IMR-90 (cell line): Measurements from ENCODE around the gene IL12RB2. TPM values are rescaled to one million over a fixed set of nuclear protein-coding genes. Genes with fewer than 3 reads are reported as not detected.

Experiments
- ATAC-seq: fragments of 200-7000 bp; cut with Tn5 transposase; 2 replicates; pipeline ENCODE4 v1.9.1; 2020; ENCODE audit warnings: low read depth, mild to moderate bottlenecking, moderate library complexity
- BruUV-seq: library from RNA; stranded (reverse); fragments of 400-500 nt; replicated peaks from 2 replicates; lab custom pipeline; 2021; lab: Mats Ljungman, UMichigan
- CTCF ChIA-PET: fragments of 300-600 bp; formaldehyde crosslinking; extraction: SDS; loops from one replicate; lab custom pipeline; 2021; ENCODE audit warnings: antibody characterized with exemption; lab: Yijun Ruan, JAX
- POLR2A ChIA-PET: fragments of 300-600 bp; sonication (Branson Sonifier 250); formaldehyde crosslinking; loops from one replicate; lab custom pipeline; 2022; ENCODE audit warnings: antibody characterized with exemption; ENCODE audit not compliant: unreplicated experiment; lab: Charles Lee
- DNase-seq: peaks from one replicate; pipeline ENCODE4 v3.0.0; 2013
- H2AFZ ChIP-seq: replicated peaks from 2 replicates; pipeline ENCODE3; 2013; ENCODE audit warnings: low read length, mild to moderate bottlenecking; ENCODE audit not compliant: poor library complexity
- H2AK5ac ChIP-seq: 2 replicates; pipeline ENCODE4 v1.6.1; 2013; ENCODE audit warnings: low read depth, low read length, inconsistent platforms
- H2AK9ac ChIP-seq: replicated peaks from 2 replicates; pipeline ENCODE3; 2013; ENCODE audit warnings: mild to moderate bottlenecking, low read depth, low read length, moderate library complexity; ENCODE audit not compliant: poor library complexity
- H2BK120ac ChIP-seq: 2 replicates; pipeline ENCODE4 v1.6.1; 2013; ENCODE audit warnings: low read depth, low read length, inconsistent platforms
- H2BK15ac ChIP-seq: 3 replicates; pipeline ENCODE4 v1.6.1; 2013; ENCODE audit warnings: low read depth, low read length, inconsistent platforms
- H2BK20ac ChIP-seq: 2 replicates; pipeline ENCODE4 v1.6.1; 2013; ENCODE audit warnings: low read depth, mild to moderate bottlenecking, inconsistent platforms, low read length, moderate library complexity
- H2BK5ac ChIP-seq: 2 replicates; pipeline ENCODE4 v1.6.1; 2013; ENCODE audit warnings: mild to moderate bottlenecking, low read depth, low read length, inconsistent platforms; ENCODE audit not compliant: poor library complexity, severe bottlenecking
- H3K14ac ChIP-seq: replicated peaks from 2 replicates; pipeline ENCODE4 v1.6.1; 2013; ENCODE audit warnings: low read depth, low read length, inconsistent platforms
- H3K18ac ChIP-seq: 2 replicates; pipeline ENCODE4 v1.6.1; 2013; ENCODE audit warnings: low read depth, low read length, control low read depth
- H3K23ac ChIP-seq: 2 replicates; pipeline ENCODE4 v1.6.1; 2013; ENCODE audit warnings: low read depth, low read length, inconsistent platforms
- H3K27ac ChIP-seq: 2 replicates; pipeline ENCODE4 v1.5.1; 2013; ENCODE audit warnings: mild to moderate bottlenecking, control low read depth, low read length; ENCODE audit not compliant: insufficient read depth
- H3K27me3 ChIP-seq: 2 replicates; pipeline ENCODE4 v1.6.1; 2013; ENCODE audit warnings: low read length; ENCODE audit not compliant: control insufficient read depth, insufficient read depth
- H3K36me3 ChIP-seq: 2 replicates; pipeline ENCODE4 v1.6.1; 2013; ENCODE audit warnings: low read length, mixed read lengths; ENCODE audit not compliant: control insufficient read depth, insufficient read depth
- H3K4ac ChIP-seq: 2 replicates; pipeline ENCODE4 v1.6.1; 2013; ENCODE audit warnings: low read depth, low read length, inconsistent platforms
- H3K4me1 ChIP-seq: 2 replicates; pipeline ENCODE4 v1.6.1; 2013; ENCODE audit warnings: low read length, mixed read lengths; ENCODE audit not compliant: control insufficient read depth, insufficient read depth
- H3K4me2 ChIP-seq: 2 replicates; pipeline ENCODE4 v1.6.1; 2013; ENCODE audit warnings: low read depth, mild to moderate bottlenecking, control low read depth, low read length, moderate library complexity
- H3K4me3 ChIP-seq: 2 replicates; pipeline ENCODE4 v1.5.1; 2013; ENCODE audit warnings: low read depth, mild to moderate bottlenecking, control low read depth, low read length, moderate library complexity; ENCODE audit not compliant: insufficient read depth
- H3K56ac ChIP-seq: 2 replicates; pipeline ENCODE4 v1.6.1; 2013; ENCODE audit warnings: low read length, inconsistent platforms; ENCODE audit not compliant: insufficient read depth; ENCODE audit errors: extremely low read depth
- H3K79me1 ChIP-seq, 2 experiments: 2 replicates each; pipeline ENCODE4 v1.6.1; 2013; ENCODE audit warnings: low read length in 2 of 2, inconsistent platforms in 1 of 2, low read depth in 1 of 2
- H3K9ac ChIP-seq: 2 replicates; pipeline ENCODE4 v1.6.1; 2013; ENCODE audit warnings: low read depth, low read length, control low read depth
- H3K9me1 ChIP-seq: 2 replicates; pipeline ENCODE4 v1.6.1; 2013; ENCODE audit warnings: low read length, inconsistent platforms; ENCODE audit not compliant: insufficient read depth
- H3K9me3 ChIP-seq: 2 replicates; pipeline ENCODE4 v1.6.1; 2013; ENCODE audit warnings: low read length; ENCODE audit not compliant: control insufficient read depth, insufficient read depth
- H4K20me1 ChIP-seq: 2 replicates; pipeline ENCODE4 v1.6.1; 2013; ENCODE audit warnings: low read length, inconsistent platforms; ENCODE audit not compliant: insufficient read depth
- H4K5ac ChIP-seq: 2 replicates; pipeline ENCODE4 v1.6.1; 2013; ENCODE audit warnings: mild to moderate bottlenecking, low read depth, low read length, control low read depth
- H4K8ac ChIP-seq, 2 experiments: 2 replicates each; pipeline ENCODE4 v1.6.1; 2013; ENCODE audit warnings: low read depth in 2 of 2, low read length in 2 of 2, control low read depth in 1 of 2, inconsistent platforms in 1 of 2
- H4K91ac ChIP-seq: 2 replicates; pipeline ENCODE4 v1.6.1; 2013; ENCODE audit warnings: low read depth, low read length, inconsistent platforms; ENCODE audit not compliant: insufficient read depth
- FOS ChIP-seq: fragments of 150-350 bp; IDR thresholded peaks from 2 replicates; pipeline ENCODE4 v1.6.1; 2016; ENCODE audit warnings: low read depth, low read length
- MAFK ChIP-seq: IDR thresholded peaks from 2 replicates; pipeline ENCODE4 v1.6.1; 2012; ENCODE audit warnings: low read depth, low read length, improper control_type of control experiment
- MAZ ChIP-seq: IDR thresholded peaks from 2 replicates; pipeline ENCODE4 v1.6.1; 2012; ENCODE audit warnings: low read depth, mild to moderate bottlenecking, low read length, improper control_type of control experiment, moderate library complexity, borderline replicate concordance
- MXI1 ChIP-seq: IDR thresholded peaks from 2 replicates; pipeline ENCODE4 v1.6.1; 2012; ENCODE audit warnings: low read depth, mild to moderate bottlenecking, low read length, moderate library complexity, borderline replicate concordance
- POLR2A ChIP-seq: IDR thresholded peaks from 2 replicates; pipeline ENCODE4 v1.6.1; 2012; ENCODE audit warnings: mild to moderate bottlenecking, low read depth, low read length
- RFX5 ChIP-seq: IDR thresholded peaks from 2 replicates; pipeline ENCODE4 v1.8.0; 2012; ENCODE audit warnings: low read depth, mild to moderate bottlenecking, low read length, moderate library complexity
- SMC3 ChIP-seq: fragments of 150-350 bp; IDR thresholded peaks from 2 replicates; pipeline ENCODE4 v1.6.1; 2016; ENCODE audit warnings: low read depth, mild to moderate bottlenecking, antibody characterized with exemption, low read length, moderate library complexity
- WGBS, 2 experiments: methylation state at CpG; one replicate each; pipeline versions ENCODE4 v1.1.5 to v1.1.7; 2013; ENCODE audit warnings: missing lambda C conversion rate in 2 of 2; ENCODE audit not compliant: insufficient read length in 1 of 2; ENCODE audit errors: extremely low coverage in 2 of 2; 5-methylcytosine and 5-hydroxymethylcytosine counted together
- dilution Hi-C: fragments of 300-500 bp; cut with HindIII; formaldehyde crosslinking; loops from one replicate; pipeline ENCODE4 v1.14.3; 2018; ENCODE audit warnings: low sequenced_read_pairs; ENCODE audit not compliant: unreplicated experiment
- in situ Hi-C: fragments of 300-500 bp; cut with MboI; formaldehyde crosslinking; loops from 3 replicates; pipeline ENCODE4 v1.14.3; 2019; ENCODE audit warnings: low sequenced_read_pairs, inconsistent platforms, mixed read lengths
- intact Hi-C: fragments of 100-400 bp; cut with micrococcal nuclease; formaldehyde crosslinking; loops from 2 replicates; pipeline ENCODE4 v1.10.0; 2022
- polyA plus RNA-seq, 3 experiments: library from polyadenylated mRNA; depleted of rRNA; stranded (reverse); fragments of >200 nt; gene quantifications; 2 replicates each; pipeline ENCODE4 v1.2.3, GENCODE V29; 2012; ENCODE audit warnings: low replicate concordance in 1 of 3
- total RNA-seq: library from RNA; depleted of rRNA; stranded (reverse); fragments of >200 nt; gene quantifications from 2 replicates; pipeline ENCODE4 v1.2.3, GENCODE V29; 2012
- TF ChIP-seq, protein P1 (sequence below): fragments of 150-350 bp; IDR thresholded peaks from 2 replicates; pipeline ENCODE4 v1.6.1; 2016; ENCODE audit warnings: low read depth, mild to moderate bottlenecking, low read length, moderate library complexity, borderline replicate concordance
- TF ChIP-seq, protein P2 (sequence below): conservative IDR thresholded peaks from 2 replicates; pipeline ENCODE4 v1.5.1; 2012; ENCODE audit warnings: mild to moderate bottlenecking, low read depth, low read length, improper control_type of control experiment

Gene IL12RB2
- total and polyA plus RNA-seq, 2 of the 4 experiments (the other 2 are of a cell fraction) = not detected

DNA sequence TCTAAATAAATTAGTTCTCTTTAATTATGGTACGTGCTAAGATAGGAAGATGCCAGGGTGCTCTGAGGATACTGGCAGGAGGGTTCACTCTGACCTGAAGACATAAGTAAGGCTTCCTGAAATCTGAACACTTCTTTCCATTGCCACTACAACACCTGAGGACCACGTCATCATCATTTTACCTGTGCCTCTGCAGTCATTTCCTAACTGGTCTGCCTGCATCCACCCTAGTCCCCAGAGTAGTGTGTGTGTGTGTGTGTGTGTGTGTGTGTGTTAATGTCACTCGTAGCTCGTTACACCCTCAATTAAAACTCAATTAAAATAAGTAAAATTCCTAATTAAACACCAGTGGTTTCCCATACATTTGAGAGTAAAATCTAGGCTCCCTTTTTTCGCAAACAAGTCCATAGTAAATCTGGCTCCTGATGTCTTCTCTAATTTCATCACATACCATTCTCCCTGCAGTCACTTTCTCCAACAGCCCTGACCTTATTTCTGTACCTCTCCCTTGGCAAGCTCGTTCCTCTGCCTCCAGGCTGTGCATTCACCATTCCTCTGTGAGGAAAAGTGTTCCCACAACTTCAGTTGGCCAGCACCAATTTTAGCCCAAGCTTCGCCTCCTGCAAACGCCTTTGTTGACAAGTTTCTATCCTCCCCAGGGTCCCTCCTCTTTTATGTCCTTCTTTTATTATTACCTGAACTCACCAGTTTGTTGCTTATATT, 8.7 kb downstream of the IL12RB2 start:
- H4K8ac ChIP-seq = no peak overlapping the region
- no peak overlapping the region for H2BK20ac ChIP-seq
- no peaks in the 10 kb centered on the region for H3K9me3 ChIP-seq
- no TSS peak for BruUV-seq
- no peak for ATAC-seq
- H3K4me2 ChIP-seq = no peak overlapping the region
- no peaks in the 10 kb centered on the region for H3K9me1 ChIP-seq
- H3K4me3 ChIP-seq = no peak overlapping the region
- no peak overlapping the region for H4K91ac ChIP-seq
- no peaks in the 10 kb centered on the region for H3K36me3 ChIP-seq
- no peak overlapping the region for H3K27ac ChIP-seq
- no peak overlapping the region for H3K56ac ChIP-seq
- CTCF ChIA-PET = no interaction called here
- H3K14ac ChIP-seq = no peak overlapping the region
- H4K5ac ChIP-seq = no peak overlapping the region
- no peaks in the 10 kb centered on the region for H3K4me1 ChIP-seq
- H3K9ac ChIP-seq = no peak overlapping the region
- no peaks in the 10 kb centered on the region for H3K79me1 ChIP-seq
- no peak overlapping the region for H3K4ac ChIP-seq
- TF ChIP-seq, protein P1, sequence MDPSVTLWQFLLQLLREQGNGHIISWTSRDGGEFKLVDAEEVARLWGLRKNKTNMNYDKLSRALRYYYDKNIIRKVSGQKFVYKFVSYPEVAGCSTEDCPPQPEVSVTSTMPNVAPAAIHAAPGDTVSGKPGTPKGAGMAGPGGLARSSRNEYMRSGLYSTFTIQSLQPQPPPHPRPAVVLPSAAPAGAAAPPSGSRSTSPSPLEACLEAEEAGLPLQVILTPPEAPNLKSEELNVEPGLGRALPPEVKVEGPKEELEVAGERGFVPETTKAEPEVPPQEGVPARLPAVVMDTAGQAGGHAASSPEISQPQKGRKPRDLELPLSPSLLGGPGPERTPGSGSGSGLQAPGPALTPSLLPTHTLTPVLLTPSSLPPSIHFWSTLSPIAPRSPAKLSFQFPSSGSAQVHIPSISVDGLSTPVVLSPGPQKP = no peak
- no peak for TF ChIP-seq SMC3
- TF ChIP-seq RFX5 = no peak
- no peak for TF ChIP-seq MXI1
- TF ChIP-seq POLR2A = no peak
- TF ChIP-seq, protein P2, sequence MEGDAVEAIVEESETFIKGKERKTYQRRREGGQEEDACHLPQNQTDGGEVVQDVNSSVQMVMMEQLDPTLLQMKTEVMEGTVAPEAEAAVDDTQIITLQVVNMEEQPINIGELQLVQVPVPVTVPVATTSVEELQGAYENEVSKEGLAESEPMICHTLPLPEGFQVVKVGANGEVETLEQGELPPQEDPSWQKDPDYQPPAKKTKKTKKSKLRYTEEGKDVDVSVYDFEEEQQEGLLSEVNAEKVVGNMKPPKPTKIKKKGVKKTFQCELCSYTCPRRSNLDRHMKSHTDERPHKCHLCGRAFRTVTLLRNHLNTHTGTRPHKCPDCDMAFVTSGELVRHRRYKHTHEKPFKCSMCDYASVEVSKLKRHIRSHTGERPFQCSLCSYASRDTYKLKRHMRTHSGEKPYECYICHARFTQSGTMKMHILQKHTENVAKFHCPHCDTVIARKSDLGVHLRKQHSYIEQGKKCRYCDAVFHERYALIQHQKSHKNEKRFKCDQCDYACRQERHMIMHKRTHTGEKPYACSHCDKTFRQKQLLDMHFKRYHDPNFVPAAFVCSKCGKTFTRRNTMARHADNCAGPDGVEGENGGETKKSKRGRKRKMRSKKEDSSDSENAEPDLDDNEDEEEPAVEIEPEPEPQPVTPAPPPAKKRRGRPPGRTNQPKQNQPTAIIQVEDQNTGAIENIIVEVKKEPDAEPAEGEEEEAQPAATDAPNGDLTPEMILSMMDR = no peak
- TF ChIP-seq FOS = no peak
- no peak for TF ChIP-seq MAFK
- no peak for TF ChIP-seq MAZ
- no peak overlapping the region for H2AK5ac ChIP-seq
- no peak overlapping the region for H2BK5ac ChIP-seq
- no peaks in the 10 kb centered on the region for H4K20me1 ChIP-seq
- no peak overlapping the region for H2AK9ac ChIP-seq
- no peak overlapping the region for H3K23ac ChIP-seq
- no peak overlapping the region for H2AFZ ChIP-seq
- no peak overlapping the region for H3K18ac ChIP-seq
- 48% methylated on average over 2 of the region's 8 CpGs; no CpG with 5 or more reads in 1 of the 2 experiments for WGBS, 2 experiments
- peaks cover 20% of the 10 kb centered on the region for H3K27me3 ChIP-seq
- in situ Hi-C loops = no loop called here
- H2BK15ac ChIP-seq = no peak overlapping the region
- no peak overlapping the region for H2BK120ac ChIP-seq
- dilution Hi-C loops = no loop called here
- intact Hi-C loops = no loop called here
- DNase-seq = no peak
- POLR2A ChIA-PET = no interaction called here
